ENCODE results near the gene CSMD2. TPM values are rescaled to one million over a fixed set of nuclear protein-coding genes. Genes with fewer than 3 reads are reported as not detected.

Gene CSMD2
- total RNA-seq, 1 donor from 2014 or later, result 0.98 TPM

DNA sequence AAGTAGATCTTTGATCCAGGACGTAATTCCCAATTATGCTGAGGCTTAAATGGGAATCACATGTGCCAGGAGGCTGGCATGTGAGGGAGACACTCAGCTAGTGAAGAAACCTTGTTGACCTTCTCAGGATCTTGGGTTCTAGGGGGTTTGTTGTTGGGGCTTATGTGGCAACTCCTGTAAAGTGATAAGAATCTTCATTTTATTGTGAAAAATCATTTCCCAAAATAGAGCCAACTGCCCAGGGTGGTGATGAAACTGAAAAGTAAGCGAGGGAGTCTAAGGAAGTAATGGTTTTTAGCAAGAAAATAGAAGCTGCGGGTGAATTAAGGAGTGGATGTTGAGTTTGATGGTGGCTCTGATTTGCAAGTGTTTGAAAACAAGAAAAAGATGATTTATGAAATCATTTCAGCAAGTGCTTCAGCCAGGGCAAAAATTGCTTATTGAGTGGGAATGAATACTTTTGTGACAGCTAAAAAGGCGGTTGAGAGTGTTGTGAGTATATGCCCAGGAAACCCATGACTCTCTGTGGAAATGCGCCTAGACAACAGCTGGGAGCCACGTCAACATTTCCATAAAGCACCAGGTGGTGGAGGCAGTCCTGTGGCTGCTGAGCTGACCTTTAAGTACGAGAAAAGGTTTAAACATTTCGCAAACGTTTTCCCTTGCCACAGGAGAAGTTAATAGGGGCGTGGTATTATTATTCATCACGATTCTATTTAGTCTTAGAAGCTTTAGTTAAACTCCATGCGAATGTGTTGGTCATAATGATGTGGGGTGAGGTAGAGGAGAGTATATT lies 198.5 kb downstream of the CSMD2 start:
- TF ChIP-seq, protein P1, sequence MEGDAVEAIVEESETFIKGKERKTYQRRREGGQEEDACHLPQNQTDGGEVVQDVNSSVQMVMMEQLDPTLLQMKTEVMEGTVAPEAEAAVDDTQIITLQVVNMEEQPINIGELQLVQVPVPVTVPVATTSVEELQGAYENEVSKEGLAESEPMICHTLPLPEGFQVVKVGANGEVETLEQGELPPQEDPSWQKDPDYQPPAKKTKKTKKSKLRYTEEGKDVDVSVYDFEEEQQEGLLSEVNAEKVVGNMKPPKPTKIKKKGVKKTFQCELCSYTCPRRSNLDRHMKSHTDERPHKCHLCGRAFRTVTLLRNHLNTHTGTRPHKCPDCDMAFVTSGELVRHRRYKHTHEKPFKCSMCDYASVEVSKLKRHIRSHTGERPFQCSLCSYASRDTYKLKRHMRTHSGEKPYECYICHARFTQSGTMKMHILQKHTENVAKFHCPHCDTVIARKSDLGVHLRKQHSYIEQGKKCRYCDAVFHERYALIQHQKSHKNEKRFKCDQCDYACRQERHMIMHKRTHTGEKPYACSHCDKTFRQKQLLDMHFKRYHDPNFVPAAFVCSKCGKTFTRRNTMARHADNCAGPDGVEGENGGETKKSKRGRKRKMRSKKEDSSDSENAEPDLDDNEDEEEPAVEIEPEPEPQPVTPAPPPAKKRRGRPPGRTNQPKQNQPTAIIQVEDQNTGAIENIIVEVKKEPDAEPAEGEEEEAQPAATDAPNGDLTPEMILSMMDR (conservative IDR thresholded peaks at IDR 0.05; ENCODE audit: low read depth, low read length), result no peak
- no peak for DNase-seq (ENCODE audit: low read depth)
- no peak overlapping the region for H3K4me3 ChIP-seq (ENCODE audit: low read depth, low read length)

DNA sequence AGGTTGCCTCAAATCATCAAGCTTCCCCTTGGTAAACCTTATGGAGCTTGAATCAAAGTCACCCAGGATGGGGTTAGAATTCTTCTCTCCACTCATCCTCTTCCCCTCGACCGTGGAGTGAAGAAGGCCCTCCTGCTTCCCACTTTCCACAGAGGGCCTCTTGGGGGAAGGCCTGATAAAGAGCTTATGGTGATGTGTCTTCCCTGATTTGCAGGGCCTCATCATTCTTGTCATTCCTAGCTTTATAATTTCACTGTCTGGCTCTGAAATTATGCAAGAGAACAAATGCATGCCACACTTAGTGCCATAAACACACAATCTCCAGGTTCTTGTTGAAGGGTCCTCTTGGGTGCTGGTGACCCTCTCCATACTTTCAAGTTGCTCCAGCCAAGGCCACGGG lies 199.9 kb downstream of the CSMD2 start:
- no peak overlapping the region for H3K4me3 ChIP-seq (ENCODE audit: low read depth, low read length)
- DNase-seq (ENCODE audit: low read depth), result no peak
- TF ChIP-seq, protein P1 (conservative IDR thresholded peaks at IDR 0.05; ENCODE audit: low read depth, low read length), result no peak

DNA sequence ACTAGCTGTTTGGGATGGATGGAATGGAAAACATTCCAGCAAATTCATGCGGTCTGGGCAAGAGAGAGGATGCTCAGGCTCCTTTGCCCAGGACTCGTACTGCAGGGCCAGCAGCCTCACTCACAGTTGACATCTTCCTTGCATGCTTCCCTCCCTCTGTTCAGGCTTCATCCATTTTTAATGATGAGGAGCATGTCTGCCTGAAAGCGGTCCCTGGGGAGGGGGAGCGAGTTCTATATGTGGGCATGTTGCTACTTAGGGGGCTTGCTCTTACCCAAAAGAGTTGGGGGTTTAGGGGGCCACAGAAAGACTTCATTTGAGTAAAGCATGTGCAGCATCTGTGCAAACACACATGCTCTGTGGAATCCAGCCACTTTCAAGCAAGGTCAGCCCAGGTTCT lies 203.0 kb downstream of the CSMD2 start:
- no peak overlapping the region for H3K4me3 ChIP-seq (ENCODE audit: low read depth, low read length)
- DNase-seq (ENCODE audit: low read depth), result no peak
- TF ChIP-seq, protein P1 (conservative IDR thresholded peaks at IDR 0.05; ENCODE audit: low read depth, low read length), result no peak

DNA sequence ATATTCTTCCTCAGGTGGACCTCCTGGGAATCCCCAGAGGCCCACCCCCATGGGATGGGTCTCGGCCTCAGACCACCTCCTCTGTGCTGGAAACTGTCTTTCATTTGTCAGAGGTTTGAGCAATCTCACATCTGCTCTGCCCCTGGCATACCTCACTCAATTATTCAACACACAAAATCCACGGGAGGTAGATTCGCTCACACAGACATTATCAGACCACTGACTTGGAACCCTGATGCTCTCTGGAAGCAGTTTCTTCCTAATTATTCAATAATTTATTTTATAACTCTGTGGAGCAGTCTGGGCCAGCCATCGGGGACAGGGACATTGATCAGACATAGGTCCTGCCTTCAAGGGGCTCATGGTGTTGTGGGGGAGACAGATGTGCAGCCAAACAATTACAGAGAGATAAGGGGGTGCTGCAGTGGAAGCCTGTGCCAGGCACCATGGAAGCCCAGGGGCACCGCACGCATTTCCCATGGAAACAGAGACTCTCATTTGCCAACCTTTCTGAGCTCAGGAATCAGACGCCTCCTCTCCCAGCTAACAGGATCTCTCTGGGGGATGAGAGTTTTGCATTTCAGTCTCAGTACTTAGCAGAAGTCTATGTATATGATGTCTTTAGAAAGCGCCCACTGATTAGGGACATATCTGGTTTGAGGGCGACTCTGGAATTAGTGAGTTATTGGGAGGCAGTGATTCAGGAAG lies 204.7 kb downstream of the CSMD2 start:
- no peak for DNase-seq (ENCODE audit: low read depth)
- no peak overlapping the region for H3K4me3 ChIP-seq (ENCODE audit: low read depth, low read length)
- TF ChIP-seq, protein P1 (conservative IDR thresholded peaks at IDR 0.05; ENCODE audit: low read depth, low read length), result no peak

DNA sequence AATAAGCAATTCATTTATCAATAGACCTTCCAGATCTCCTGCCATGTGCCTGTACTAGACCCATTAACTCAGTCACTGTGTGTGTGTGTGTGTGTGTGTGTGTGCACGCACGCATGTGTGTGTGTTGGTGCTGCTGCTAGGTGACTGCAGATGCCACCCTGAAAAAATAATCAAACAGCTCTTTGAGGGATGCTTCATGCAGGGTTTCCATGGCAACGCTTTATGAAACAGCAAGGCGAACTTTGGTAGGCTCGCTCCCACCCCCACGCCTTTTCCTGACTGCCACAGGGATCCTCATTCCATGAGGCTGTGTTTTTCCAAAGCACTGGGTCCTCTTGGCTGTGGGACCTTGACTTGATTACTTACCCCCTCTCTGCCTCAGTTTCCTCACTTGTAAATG lies 207.2 kb downstream of the CSMD2 start:
- no peak overlapping the region for H3K4me3 ChIP-seq (ENCODE audit: low read depth, low read length)
- no peak for DNase-seq (ENCODE audit: low read depth)
- TF ChIP-seq, protein P1 (conservative IDR thresholded peaks at IDR 0.05; ENCODE audit: low read depth, low read length), result no peak

DNA sequence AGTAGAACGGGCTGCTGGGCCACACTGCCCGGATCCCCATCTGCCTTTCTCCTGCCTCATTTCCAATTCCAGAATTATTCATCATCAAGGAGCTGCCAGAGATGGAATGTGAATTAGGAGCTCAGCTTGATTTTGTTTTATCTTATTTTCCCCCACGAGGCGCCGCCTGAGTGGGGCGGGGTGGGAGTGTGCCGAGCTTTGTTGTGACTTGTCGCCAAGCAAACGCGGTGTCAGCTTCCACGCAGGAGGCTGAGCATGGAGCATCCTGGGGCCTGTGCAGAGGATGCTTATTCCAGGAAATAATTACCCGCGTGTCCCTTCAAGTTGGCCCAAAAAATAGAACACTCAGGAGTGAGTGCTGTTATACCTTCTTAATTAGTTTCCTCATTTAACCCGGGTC lies 209.9 kb downstream of the CSMD2 start:
- H3K4me3 ChIP-seq (ENCODE audit: low read depth, low read length), result no peak overlapping the region
- no peak for DNase-seq (ENCODE audit: low read depth)
- TF ChIP-seq, protein P1 (conservative IDR thresholded peaks at IDR 0.05; ENCODE audit: low read depth, low read length), result no peak
